Stomach (tissue), 4 donors: ENCODE data around the gene FGGY.

Experiments
- EP300 ChIP-seq: sonication (generic); formaldehyde crosslinking; IDR thresholded peaks from one replicate; pipeline ENCODE4 v1.6.1; 2017; ENCODE audit warnings: antibody characterized with exemption
- POLR2A ChIP-seq, 4 donors: fragments of 450-650 bp; IDR thresholded peaks; one replicate each; pipeline ENCODE4 v1.6.1; 2016; ENCODE audit warnings: antibody characterized with exemption in 4 of 4, control low read depth in 2 of 4, mild to moderate bottlenecking in 1 of 4, moderate library complexity in 1 of 4
- POLR2AphosphoS5 ChIP-seq, 3 donors: sonication (generic); formaldehyde crosslinking; IDR thresholded peaks; one replicate each; pipeline ENCODE4 v1.6.1; 2016; ENCODE audit warnings: antibody characterized with exemption in 3 of 3
- TF ChIP-seq, protein P1 (sequence below), 7 experiments: fragments of 450-650 bp in 4 of 7; fragments of 200-600 bp in 3 of 7; sonication (generic) in 3 of 7; IDR thresholded peaks; one replicate each; pipeline ENCODE4 v1.5.1; 2016 to 2019; ENCODE audit warnings: antibody characterized with exemption in 7 of 7, control low read depth in 2 of 7, mild to moderate bottlenecking in 1 of 7

DNA sequence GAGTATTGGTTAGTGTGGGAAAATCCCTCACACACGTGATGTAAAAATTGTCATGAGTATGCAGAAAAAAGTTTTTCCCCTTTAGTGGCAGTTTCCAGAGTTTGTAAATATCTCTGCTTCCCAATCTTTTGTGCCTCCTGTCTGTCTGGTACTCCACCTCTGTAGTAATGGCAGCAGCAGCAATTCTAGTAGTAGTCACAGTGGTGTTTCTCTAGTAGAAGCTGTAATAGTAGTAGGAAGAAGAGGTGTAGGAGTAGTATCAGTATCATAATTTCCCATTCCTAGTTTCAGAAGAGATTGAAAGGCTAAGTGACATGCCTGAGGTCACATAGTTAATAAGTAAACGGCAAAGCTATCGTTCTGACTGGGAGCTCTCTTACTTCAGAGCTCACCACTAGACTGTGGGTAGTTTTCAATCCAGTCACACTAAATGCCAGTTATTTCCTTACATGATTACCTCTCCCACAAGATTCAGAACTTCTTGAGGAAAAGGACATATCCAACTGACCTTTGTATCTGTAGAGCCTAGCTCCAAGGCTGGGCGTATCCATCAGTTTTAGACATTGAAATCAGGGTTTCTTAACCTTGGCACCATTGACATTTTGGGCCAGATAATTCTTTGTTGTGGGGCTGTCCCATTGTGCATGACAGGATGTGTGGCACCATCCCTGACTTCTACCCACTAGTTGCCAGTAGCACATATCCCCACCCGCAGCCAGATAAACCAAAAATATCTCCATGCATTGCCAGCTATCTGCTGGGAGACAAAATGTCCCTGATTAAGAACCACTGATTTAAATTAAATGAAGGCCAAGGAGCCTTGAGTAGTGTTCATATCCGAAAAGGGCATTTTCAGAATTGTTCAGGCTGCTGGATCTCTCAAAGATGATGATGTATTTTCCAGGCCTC, 135.9 kb downstream of the FGGY start:
- TF ChIP-seq, protein P1, sequence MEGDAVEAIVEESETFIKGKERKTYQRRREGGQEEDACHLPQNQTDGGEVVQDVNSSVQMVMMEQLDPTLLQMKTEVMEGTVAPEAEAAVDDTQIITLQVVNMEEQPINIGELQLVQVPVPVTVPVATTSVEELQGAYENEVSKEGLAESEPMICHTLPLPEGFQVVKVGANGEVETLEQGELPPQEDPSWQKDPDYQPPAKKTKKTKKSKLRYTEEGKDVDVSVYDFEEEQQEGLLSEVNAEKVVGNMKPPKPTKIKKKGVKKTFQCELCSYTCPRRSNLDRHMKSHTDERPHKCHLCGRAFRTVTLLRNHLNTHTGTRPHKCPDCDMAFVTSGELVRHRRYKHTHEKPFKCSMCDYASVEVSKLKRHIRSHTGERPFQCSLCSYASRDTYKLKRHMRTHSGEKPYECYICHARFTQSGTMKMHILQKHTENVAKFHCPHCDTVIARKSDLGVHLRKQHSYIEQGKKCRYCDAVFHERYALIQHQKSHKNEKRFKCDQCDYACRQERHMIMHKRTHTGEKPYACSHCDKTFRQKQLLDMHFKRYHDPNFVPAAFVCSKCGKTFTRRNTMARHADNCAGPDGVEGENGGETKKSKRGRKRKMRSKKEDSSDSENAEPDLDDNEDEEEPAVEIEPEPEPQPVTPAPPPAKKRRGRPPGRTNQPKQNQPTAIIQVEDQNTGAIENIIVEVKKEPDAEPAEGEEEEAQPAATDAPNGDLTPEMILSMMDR (IDR thresholded peaks at IDR 0.05): no peak
- no peak for TF ChIP-seq POLR2A (IDR thresholded peaks at IDR 0.05)
- TF ChIP-seq POLR2AphosphoS5 (IDR thresholded peaks at IDR 0.05): no peak
- TF ChIP-seq EP300: no peak
